HEK293T (cell line): ENCODE measurements around the gene ECSCR.

ENCODE experiments used
- ARNT ChIP-seq: fragments of 450-650 bp; IDR thresholded peaks from 2 replicates; pipeline ENCODE4 v1.6.1; 2017; ENCODE audit warnings: mild to moderate bottlenecking
- BHLHE40 ChIP-seq: fragments of 450-650 bp; IDR thresholded peaks from 2 replicates; pipeline ENCODE4 v1.6.1; 2016; ENCODE audit warnings: mild to moderate bottlenecking, moderate library complexity, borderline replicate concordance
- CTBP1 ChIP-seq: fragments of 450-650 bp; IDR thresholded peaks from 2 replicates; pipeline ENCODE4 v1.6.1; 2016; ENCODE audit warnings: borderline replicate concordance
- ELF4 ChIP-seq: fragments of 450-650 bp; IDR thresholded peaks from 2 replicates; pipeline ENCODE4 v1.6.1; 2017; ENCODE audit warnings: antibody characterized with exemption
- FOXA1 ChIP-seq: fragments of 450-650 bp; IDR thresholded peaks from 2 replicates; pipeline ENCODE4 v1.6.1; 2016; ENCODE audit warnings: mild to moderate bottlenecking
- FOXK2 ChIP-seq: fragments of 450-650 bp; IDR thresholded peaks from 2 replicates; pipeline ENCODE4 v1.6.1; 2016; ENCODE audit warnings: mild to moderate bottlenecking
- FOXM1 ChIP-seq: fragments of 450-650 bp; IDR thresholded peaks from 2 replicates; pipeline ENCODE4 v1.6.1; 2017; ENCODE audit warnings: mild to moderate bottlenecking, borderline replicate concordance
- HDGF ChIP-seq: fragments of 450-650 bp; IDR thresholded peaks from 2 replicates; pipeline ENCODE4 v1.6.1; 2017; ENCODE audit warnings: antibody characterized with exemption, borderline replicate concordance
- NFRKB ChIP-seq: fragments of 450-650 bp; IDR thresholded peaks from 2 replicates; pipeline ENCODE4 v1.6.1; 2016; ENCODE audit warnings: mild to moderate bottlenecking, moderate library complexity
- SP1 ChIP-seq: fragments of 450-650 bp; IDR thresholded peaks from 2 replicates; pipeline ENCODE4 v1.6.1; 2017
- SUZ12 ChIP-seq: fragments of 450-650 bp; IDR thresholded peaks from 2 replicates; pipeline ENCODE4 v1.6.1; 2016; ENCODE audit warnings: mild to moderate bottlenecking

DNA sequence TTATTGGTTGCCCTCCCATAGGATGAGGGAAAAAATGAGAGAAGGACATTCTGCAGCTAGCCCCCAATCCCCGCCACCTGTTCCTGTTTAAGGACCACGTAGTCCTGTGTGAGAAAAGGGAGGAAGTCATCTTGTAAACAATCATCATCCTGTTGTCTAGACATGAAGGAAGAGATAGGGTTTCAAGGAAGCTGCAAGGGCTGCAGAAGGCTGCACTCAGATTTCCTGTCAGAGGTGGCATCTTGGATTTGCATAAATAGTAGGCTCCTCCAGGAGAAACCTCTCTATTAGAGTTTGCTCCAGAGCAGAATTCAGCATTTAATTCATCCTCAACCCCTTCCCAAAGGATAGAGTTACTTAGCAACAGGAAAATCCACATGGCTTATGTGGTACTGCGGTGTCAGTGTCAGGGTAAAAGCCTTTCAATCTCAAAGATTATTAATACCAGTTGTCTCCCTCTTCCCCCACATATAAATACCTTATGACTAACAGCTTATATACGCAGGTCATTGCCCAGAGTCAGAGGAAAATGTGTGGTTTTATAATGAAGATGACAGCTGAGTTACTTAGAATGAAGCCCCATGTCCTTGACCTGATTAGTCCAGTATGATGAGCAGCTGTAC is 18.6 kb downstream of the ECSCR start:
- TF ChIP-seq FOXK2 (no peak), SP1 (no peak), FOXA1 (no peak), NFRKB (no peak), FOXM1 (no peak), BHLHE40 (no peak), CTBP1 (no peak), ARNT (no peak), HDGF (no peak), SUZ12 (no peak), ELF4 (no peak)
